Measurements from ENCODE around the gene SKOR1.

The SKOR1 gene

GRCh38 chr15:67819636-67820035 lies 5.7 kb upstream of the SKOR1 start:
- no peak for DNase-seq

GRCh38 chr15:67820122-67820991 lies 5.0 kb upstream of the SKOR1 start:
- DNase-seq: no peak

DNA sequence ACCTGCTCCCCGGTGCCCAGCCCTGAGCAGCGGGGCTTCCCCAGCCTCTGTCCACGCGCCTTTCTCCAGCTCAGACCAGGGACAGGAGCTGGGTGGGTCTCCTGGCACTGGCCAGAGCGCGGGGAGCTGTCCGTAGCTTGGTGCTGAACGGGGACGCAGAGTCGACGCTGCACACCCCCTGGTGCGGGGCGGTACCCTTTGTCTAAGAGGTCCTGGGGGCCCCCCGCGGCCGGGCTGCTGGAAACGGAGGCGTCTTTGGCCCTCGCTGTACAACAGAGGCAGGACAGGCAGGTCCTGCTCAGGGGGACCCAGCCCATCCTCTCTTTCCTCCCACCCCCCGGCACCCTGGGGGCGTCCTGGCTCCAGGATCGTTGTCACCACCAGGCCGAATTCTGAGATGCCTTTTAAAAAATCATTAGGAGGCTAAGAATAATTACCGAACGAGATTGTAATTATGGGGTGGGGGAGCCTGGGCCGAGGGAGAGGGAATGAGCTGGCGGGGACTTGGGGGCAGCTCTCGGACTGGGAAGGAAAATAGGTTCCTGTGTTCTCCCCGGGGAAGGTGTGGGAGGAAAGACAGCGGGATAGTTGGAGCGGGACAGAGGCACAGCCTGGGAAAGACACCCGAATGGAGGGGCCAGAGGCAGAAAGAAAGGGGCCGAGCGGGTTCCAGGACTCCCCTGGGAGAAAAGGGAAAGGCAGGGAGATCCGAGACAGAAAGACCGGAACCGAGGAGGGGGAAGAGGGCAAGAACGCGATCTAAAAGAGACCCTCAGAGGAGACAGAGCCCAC lies 4.1 kb upstream of the SKOR1 start:
- DNase-seq: peak in 1 of 4 experiments; percentile 18

DNA sequence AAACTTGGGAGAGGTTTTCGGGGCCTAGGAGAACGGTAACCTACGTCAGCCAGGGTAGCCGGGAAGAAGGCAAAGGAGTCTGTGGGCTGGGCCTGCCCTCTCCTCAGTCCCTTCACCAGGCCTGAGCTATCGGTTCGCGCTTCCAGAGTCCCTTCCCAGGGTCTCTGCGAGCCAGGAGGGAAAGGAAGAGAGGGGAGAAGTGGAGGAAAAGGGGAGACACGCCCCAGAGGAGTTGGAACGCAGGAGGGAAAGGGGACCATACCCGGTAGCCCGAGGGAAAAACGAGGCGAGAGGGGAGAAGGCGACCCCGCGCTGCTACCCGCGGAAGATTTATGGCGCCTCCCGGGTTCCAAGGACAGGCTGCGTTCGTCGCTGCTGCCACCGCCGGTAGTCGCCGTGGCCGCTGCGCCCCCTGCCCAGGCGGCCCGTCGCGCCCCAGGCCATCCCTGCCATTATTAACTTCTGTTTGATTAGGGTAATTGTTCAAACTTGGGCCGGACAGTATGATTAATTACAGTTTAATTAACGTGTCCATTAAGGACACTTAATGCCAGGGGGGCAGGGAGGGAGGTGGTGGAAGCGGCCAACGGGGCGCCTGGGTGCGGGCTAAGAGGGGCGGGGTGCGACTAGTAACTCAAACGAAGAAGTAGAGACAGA lies 3.4 kb upstream of the SKOR1 start:
- no peak for DNase-seq

DNA sequence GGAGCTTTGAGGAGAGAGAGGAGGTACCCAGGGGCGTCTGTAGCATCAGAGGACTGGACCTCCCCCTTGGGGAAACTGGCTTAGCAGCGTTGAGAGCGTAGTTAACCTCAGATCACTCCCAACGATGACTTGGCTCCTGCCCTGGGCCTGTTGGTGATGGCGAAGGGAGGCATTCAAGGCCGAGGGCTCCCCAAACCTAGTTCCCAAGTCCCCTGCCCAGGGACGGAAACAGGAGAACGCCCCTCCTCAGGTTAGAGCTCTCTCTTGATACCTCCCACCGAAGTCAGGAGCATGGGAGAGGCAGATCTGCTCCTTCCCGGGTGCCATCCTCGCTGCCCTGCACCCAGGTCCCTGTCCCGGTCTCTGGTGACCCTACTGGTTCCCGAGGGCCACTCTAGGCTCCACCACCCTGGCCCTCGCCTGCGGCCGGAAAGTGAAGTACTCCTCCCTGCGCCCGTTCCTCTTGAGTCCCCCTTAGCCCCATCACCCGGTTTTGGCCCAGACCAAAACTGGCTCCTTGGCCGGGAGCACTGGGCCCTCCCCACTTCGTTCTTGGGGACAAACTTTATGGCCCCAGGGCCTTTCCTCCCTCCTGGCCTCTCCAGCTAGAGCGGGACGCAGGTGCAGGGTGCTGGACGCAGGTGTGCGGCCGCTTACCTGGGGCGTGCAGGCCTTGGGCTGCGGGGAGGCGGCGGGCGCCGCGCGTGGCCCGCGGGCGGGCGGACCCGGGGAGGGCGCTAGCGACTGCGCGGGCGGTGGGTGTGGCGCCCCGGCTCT lies 2.6 kb upstream of the SKOR1 start:
- no peak for DNase-seq

DNA sequence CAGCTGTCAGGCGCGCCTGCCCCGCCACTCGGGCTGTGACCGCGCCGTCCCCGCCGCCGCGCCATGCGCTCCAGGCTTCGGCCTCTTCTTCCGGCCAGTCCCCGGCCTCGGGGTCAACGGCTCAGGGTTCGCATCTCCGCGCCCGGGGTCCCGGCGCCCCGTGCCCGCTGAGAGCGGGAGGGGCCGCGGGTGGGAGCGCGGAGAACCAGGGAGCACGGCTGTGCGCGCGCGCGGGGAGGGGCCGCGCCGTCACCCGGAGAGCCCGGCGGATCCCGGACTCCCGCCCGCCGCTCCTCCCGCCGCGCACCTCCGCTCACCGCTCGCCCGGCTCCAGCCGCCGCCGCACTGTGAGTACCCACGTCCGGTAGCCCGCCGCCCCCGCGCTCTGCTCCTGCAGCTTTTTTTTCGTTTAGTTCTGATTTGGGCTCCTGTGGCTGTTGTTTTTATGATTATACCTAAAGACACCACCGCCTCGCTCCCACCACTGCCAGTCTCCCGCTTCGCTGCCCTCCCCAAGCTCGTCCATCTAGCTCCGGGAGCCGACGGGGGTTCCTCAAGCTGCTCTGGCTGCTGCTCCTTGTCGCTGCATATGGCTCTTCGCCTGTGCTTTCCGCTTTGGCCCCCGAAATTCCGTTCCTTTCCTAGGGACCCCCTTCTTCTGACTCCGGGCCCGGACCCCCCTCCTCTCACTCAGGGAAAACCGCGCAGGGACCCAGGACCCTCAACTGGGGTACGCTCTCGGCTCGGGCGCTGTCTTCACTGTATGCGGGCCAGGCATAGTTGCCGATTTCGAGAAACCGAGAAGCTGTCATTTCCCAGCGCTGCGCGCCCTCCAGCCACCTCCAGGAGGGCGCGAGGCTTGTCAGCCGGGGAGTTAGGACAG lies 1.8 kb upstream of the SKOR1 start:
- no peak for DNase-seq

DNA sequence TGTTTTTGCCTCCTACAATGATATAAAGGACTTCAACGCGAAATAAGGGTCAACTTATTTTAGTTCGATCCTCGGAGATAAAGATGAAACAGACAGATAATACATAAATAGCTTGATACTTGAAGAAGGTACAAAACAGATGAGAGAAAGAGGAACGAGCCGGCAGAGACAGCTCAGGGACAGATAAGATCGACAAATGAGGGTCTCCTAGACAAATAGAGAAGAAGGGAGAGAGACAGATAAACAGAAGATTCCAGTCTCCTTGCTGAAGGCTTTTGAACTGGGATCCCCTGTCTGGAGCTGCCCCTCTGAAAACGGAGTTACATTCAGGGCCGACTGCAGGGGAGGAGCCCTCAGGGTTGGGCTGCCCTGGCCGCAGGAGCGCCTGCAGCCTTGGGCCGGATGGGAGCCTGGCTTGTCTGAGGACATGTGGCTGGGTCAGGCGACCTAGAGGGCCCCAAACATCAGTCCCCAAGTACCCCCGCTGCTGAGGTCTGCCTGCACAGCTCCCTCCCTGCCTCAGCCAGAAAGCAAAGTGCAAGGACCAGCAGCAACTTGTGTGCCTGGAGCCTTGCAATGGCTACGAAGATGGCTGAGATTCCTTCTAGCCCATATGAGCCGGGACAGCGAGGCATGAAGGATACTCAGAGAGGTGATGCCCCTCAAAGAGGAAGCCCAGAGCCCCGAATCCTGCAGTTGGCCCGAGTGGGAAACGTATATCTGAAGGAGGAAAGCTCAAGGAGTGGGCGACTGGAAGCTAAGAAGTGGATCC lies 926 bp upstream of the SKOR1 start:
- DNase-seq: no peak

GRCh38 chr15:67825881-67826716 lies 790 bp downstream of the SKOR1 start:
- no peak for DNase-seq

DNA sequence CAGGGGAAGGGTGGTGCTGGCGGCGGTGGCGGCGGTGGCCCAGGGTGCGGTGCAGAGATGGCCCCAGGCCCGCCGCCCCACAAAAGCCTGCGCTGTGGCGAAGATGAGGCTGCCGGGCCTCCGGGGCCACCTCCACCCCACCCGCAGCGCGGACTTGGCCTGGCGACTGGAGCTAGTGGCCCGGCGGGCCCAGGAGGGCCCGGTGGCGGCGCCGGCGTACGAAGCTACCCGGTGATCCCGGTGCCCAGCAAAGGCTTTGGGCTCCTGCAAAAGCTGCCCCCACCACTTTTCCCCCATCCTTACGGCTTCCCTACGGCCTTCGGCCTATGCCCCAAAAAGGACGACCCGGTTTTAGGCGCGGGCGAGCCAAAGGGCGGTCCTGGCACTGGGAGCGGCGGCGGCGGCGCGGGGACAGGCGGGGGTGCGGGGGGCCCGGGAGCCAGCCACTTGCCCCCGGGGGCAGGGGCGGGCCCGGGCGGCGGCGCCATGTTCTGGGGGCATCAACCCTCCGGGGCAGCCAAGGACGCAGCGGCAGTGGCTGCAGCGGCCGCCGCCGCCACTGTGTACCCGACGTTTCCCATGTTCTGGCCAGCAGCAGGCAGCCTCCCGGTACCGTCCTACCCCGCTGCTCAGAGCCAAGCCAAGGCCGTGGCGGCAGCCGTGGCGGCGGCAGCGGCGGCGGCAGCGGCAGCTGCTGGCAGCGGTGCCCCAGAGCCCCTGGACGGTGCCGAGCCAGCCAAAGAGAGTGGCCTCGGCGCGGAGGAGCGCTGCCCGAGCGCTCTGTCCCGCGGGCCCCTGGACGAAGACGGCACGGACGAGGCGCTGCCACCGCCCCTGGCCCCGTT lies 1.6 kb downstream of the SKOR1 start:
- no peak for DNase-seq

GRCh38 chr15:67827562-67828277 lies 2.4 kb downstream of the SKOR1 start:
- no peak for DNase-seq

GRCh38 chr15:67828278-67828968 lies 3.1 kb downstream of the SKOR1 start:
- DNase-seq: no peak

DNA sequence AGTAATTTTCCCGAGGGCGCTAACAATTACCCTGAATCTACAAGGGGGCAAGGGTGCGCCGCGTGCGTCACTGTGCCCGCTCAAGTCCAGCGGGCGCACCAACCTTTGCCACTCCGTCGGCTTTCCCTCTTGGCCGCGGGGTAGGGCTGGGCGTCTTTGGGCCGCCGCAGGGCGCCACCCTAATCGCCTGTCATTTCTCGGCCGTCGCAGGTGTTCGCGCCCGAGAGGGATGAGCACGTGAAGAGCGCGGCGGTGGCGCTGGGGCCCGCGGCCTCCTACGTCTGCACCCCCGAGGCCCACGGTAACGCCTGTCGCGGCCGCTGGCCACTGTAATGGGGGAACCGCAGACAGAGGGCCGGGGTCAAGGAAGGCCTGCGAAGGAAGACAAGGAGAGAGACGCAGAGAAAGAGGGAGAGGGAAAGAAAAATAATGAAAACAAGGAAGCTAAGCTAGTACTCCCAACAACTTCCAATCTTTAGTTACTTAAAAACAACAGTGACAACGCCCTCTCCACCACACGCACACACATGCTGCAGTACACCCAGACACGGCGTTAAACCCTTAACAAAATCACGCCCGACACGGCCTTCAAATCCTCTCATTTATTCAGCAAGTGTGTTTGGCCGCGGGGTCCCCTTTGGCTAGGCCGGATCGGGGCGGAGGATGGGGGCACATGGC lies 3.8 kb downstream of the SKOR1 start:
- no peak for DNase-seq

DNA sequence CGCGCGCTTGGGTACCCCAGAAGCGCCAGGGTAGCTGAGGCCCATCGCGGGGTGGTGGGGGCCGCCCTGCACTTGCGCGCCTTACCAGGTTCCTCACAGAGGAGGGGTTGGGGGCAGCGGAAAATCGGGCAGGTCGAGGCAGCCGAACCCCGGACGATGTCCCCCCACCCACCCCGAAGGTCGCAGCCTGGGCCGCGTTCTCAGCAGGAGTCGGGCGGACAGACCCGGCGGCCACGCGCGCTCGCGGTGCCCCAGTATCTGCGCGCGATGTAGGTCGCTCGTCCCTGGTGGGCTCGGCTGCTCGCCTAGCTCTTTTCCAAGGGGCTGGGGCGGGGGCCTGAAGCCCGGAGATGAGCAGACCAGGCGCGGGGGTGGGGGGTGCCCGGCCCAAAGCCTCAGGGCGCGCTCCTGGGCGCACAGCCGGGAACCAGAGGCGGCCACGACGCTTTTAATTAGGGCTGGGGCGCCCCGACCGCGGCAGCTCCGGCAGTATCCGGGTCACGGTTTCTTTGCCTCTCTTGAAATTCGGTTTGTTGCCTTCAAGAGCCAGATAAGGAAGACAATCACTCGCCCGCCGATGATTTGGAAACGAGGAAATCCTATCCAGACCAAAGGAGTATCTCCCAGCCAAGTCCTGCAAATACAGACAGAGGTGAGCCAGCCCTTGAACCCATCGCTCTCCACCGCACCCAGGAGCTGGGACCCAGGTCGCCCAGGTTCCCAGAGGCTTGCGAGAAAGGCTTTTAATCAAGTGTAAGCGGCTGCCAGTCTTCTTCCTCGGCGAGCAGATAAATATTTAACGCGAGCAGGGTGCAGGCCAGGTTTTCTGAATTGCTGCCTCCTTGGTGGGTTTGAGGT lies 4.6 kb downstream of the SKOR1 start:
- DNase-seq: no peak

- no peak for DNase-seq
These were observed 6.1 kb downstream of the SKOR1 start for GRCh38 chr15:67831363-67831762.

DNA sequence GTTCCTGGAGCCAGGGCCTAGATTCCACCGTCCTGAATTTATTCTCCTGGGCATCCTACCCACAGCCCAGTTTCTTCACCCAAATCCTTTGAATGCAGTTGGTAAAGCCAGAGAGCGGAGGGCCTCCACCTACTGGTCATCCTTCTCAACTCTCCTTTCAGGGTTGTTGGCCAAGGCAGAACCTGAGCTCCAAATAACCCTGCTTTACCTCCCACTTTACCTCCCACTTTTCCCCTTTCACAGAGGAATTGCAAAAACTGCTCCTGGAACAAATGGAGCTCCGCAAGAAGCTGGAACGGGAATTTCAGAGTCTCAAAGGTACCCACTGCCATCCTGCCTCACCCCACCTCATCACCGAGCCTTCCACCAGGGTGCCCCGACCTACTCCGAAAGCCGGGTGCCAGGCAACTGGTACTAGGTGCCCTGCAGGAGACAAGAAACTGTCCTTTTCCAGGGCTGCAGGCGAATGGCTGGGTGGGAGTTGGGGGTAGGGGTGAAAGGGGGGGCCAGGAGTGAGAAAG lies 6.8 kb downstream of the SKOR1 start:
- no peak for DNase-seq

All from activated naive CD4-positive, alpha-beta T cell (primary cell).